Activated naive CD4-positive, alpha-beta T cell treated with Interleukin-2 at 50 U/mL for 16 hours (primary cell): ENCODE measurements around the gene PRKCI.
"Not testable (repeated sequence)": the region's sequence is repeated elsewhere in the genome, so short reads cannot be mapped to it uniquely, and the experiment has no call there.

ENCODE experiments used
- DNase-seq: peaks from one replicate; pipeline ENCODE4 v3.0.0-alpha.2; 2020

The PRKCI gene

GRCh38 chr3:170301405-170301804 lies 79.2 kb downstream of the PRKCI start:
- no peak for DNase-seq

GRCh38 chr3:170302008-170302407 lies 79.8 kb downstream of the PRKCI start:
- DNase-seq, result no peak

- no peak for DNase-seq
Observed at GRCh38 chr3:170306015-170306414, 83.8 kb downstream of the PRKCI start.

GRCh38 chr3:170307671-170308405 lies 85.6 kb downstream of the PRKCI start:
- DNase-seq, result no peak

- no peak for DNase-seq
Observed at GRCh38 chr3:170309046-170309445, 86.8 kb downstream of the PRKCI start.

- no peak for DNase-seq
Observed at GRCh38 chr3:170317954-170318353, 95.7 kb downstream of the PRKCI start.

- DNase-seq, result no peak
Observed at GRCh38 chr3:170320461-170321121, 98.4 kb downstream of the PRKCI start.

- DNase-seq, result no peak
Observed at GRCh38 chr3:170321321-170322034, 99.3 kb downstream of the PRKCI start.

GRCh38 chr3:170322566-170323269 lies 100.5 kb downstream of the PRKCI start:
- no peak for DNase-seq

GRCh38 chr3:170323331-170323730 lies 101.1 kb downstream of the PRKCI start:
- DNase-seq, result no peak

GRCh38 chr3:170324962-170325361 lies 102.7 kb downstream of the PRKCI start:
- no peak for DNase-seq

GRCh38 chr3:170327040-170327808 lies 105.0 kb downstream of the PRKCI start:
- DNase-seq, result no peak

- not testable (repeated sequence) for DNase-seq
Observed at GRCh38 chr3:170327868-170328548, 105.8 kb downstream of the PRKCI start.

- DNase-seq, result no peak
Observed at GRCh38 chr3:170330366-170330765, 108.1 kb downstream of the PRKCI start.

- DNase-seq, result no peak
Observed at GRCh38 chr3:170331143-170331542, 108.9 kb downstream of the PRKCI start.

- DNase-seq, result no peak
Observed at GRCh38 chr3:170337420-170337819, 115.2 kb downstream of the PRKCI start.

GRCh38 chr3:170338690-170339340 lies 116.6 kb downstream of the PRKCI start:
- DNase-seq, result no peak

GRCh38 chr3:170342273-170342672 lies 120.0 kb downstream of the PRKCI start:
- not testable (repeated sequence) for DNase-seq

- not testable (repeated sequence) for DNase-seq
Observed at GRCh38 chr3:170343859-170344258, 121.6 kb downstream of the PRKCI start.

GRCh38 chr3:170344971-170345370 lies 122.7 kb downstream of the PRKCI start:
- DNase-seq, result no peak
